K562 (cell line): ENCODE data around the gene ORAI3. TPM values are rescaled to one million over a fixed set of nuclear protein-coding genes. Genes with fewer than 3 reads are reported as not detected.

Experiments
- ATAC-seq: fragments of 200-7000 bp; cut with Tn5 transposase; 3 replicates; pipeline ENCODE4 v1.9.1; 2020; ENCODE audit warnings: moderate library complexity
- BruUV-seq: library from RNA; stranded (reverse); fragments of 400-500 nt; replicated peaks from 2 replicates; lab custom pipeline; 2021; lab: Mats Ljungman, UMichigan
- CTCF ChIA-PET: fragments of 300-600 bp; formaldehyde crosslinking; extraction: SDS; loops from one replicate; lab custom pipeline; 2021; ENCODE audit warnings: low intra/inter-chr PET ratio; lab: Yijun Ruan, JAX
- POLR2A ChIA-PET: fragments of 300-600, 350-650 bp; sonication (Branson Sonifier 250); formaldehyde crosslinking; extraction: SDS; loops from one replicate; lab custom pipeline; 2021; ENCODE audit warnings: antibody characterized with exemption, inconsistent platforms; lab: Yijun Ruan, JAX
- DNase-seq, 4 experiments: peaks; one replicate each; pipeline versions ENCODE4 v3.0.0 to v3.0.0-alpha.2; 2011 to 2018; ENCODE audit warnings: low spot score in 3 of 4, mixed read lengths in 3 of 4; ENCODE audit errors: extremely low read depth in 1 of 4
- FAIRE-seq: peaks from 2 replicates; lab custom pipeline; 2011; peaks lifted over from hg19 to GRCh38; lab: Jason Lieb, UNC
- H2AFZ ChIP-seq: 2 replicates; pipeline ENCODE4 v1.6.0; 2011; ENCODE audit warnings: low read depth, low read length, control low read depth, inconsistent platforms
- H3K27ac ChIP-seq: fragments of 200-600 bp; 3 replicates; pipeline ENCODE4 v1.8.0; 2011; ENCODE audit warnings: low read depth, mild to moderate bottlenecking, control low read depth, inconsistent platforms, low read length, moderate library complexity, mixed read lengths; ENCODE audit errors: extremely low read depth
- H3K27me3 ChIP-seq, 2 experiments: fragments of 300-600 bp in 1 of 2; 2 replicates in 1 of 2; 3 replicates in 1 of 2; pipeline versions ENCODE4 v1.6.0 to v1.8.0; 2011; ENCODE audit warnings: inconsistent platforms in 2 of 2, low read length in 2 of 2, mild to moderate bottlenecking in 1 of 2, mixed read lengths in 1 of 2, moderate library complexity in 1 of 2; ENCODE audit not compliant: control insufficient read depth in 2 of 2, insufficient read depth in 2 of 2
- H3K36me3 ChIP-seq: fragments of 300-600 bp; 3 replicates; pipeline ENCODE4 v1.8.0; 2011; ENCODE audit warnings: mild to moderate bottlenecking, low read length, inconsistent platforms; ENCODE audit not compliant: control insufficient read depth, insufficient read depth
- H3K4me1 ChIP-seq, 2 experiments: fragments of 200-600 bp in 1 of 2; replicated peaks in 1 of 2; 2 replicates in 1 of 2; 3 replicates in 1 of 2; pipeline versions ENCODE4 v1.5.1 to v1.8.0; 2011; ENCODE audit warnings: inconsistent platforms in 2 of 2, low read length in 2 of 2, mild to moderate bottlenecking in 1 of 2, mixed read lengths in 1 of 2, moderate library complexity in 1 of 2; ENCODE audit not compliant: control insufficient read depth in 2 of 2, insufficient read depth in 2 of 2
- H3K4me2 ChIP-seq: 2 replicates; pipeline ENCODE4 v1.6.1; 2011; ENCODE audit warnings: low read length, control low read depth, inconsistent platforms, mixed read lengths; ENCODE audit not compliant: insufficient read depth
- H3K4me3 ChIP-seq: fragments of 200-600 bp; sonication (generic), shearing (Covaris generic); 2 replicates; pipeline ENCODE4 v1.5.1; 2016; ENCODE audit warnings: control low read depth, inconsistent platforms
- H3K79me2 ChIP-seq: fragments of 200-600 bp; 3 replicates; pipeline ENCODE4 v1.8.0; 2011; ENCODE audit warnings: low read length, inconsistent platforms; ENCODE audit not compliant: control insufficient read depth, insufficient read depth
- H3K9ac ChIP-seq, 2 experiments: 2 replicates each; pipeline versions ENCODE4 v1.6.0 to v1.6.1; 2011; ENCODE audit warnings: low read depth in 2 of 2, low read length in 2 of 2, control low read depth in 1 of 2, inconsistent platforms in 1 of 2, mild to moderate bottlenecking in 1 of 2, mixed read lengths in 1 of 2; ENCODE audit not compliant: insufficient read depth in 1 of 2
- H3K9me1 ChIP-seq: one replicate; pipeline ENCODE4 v1.6.0; 2011; ENCODE audit warnings: inconsistent platforms, mild to moderate bottlenecking, low read length, moderate library complexity; ENCODE audit not compliant: control insufficient read depth, insufficient read depth
- H3K9me3 ChIP-seq: replicated peaks from 2 replicates; pipeline ENCODE4 v1.5.1; 2011; ENCODE audit warnings: low read depth, low read length, inconsistent platforms; ENCODE audit not compliant: control insufficient read depth, insufficient read depth
- H4K20me1 ChIP-seq: replicated peaks from 2 replicates; pipeline ENCODE4 v1.6.1; 2011; ENCODE audit warnings: low read length, inconsistent platforms, mixed read lengths; ENCODE audit not compliant: control insufficient read depth, insufficient read depth
- CBX8 ChIP-seq: fragments of 200-600 bp; sonication (generic); IDR thresholded peaks from 2 replicates; pipeline ENCODE4 v1.6.1; 2012; ENCODE audit warnings: borderline replicate concordance, mixed run types, low read depth, mild to moderate bottlenecking, moderate library complexity, mixed read lengths, low read length, control low read depth, inconsistent platforms; ENCODE audit not compliant: poor library complexity, severe bottlenecking; ENCODE audit errors: extremely low read depth
- CC2D1A ChIP-seq: fragments of 450-650 bp; IDR thresholded peaks from 2 replicates; pipeline ENCODE4 v1.6.1; 2017; ENCODE audit warnings: mild to moderate bottlenecking
- FOXA3 ChIP-seq, 2 experiments: fragments of 450-650 bp in 1 of 2; sonication (generic) in 1 of 2; formaldehyde crosslinking; IDR thresholded peaks in 1 of 2; conservative IDR thresholded peaks in 1 of 2; 2 replicates each; pipeline versions ENCODE4 v1.4.0 to v1.8.0; 2020 to 2022; ENCODE audit warnings: mild to moderate bottlenecking in 2 of 2, missing genetic modification reagents in 1 of 2
- HMG20A ChIP-seq: fragments of 450-650 bp; formaldehyde crosslinking; conservative IDR thresholded peaks from 2 replicates; pipeline ENCODE4 v1.4.0; 2020; ENCODE audit warnings: mild to moderate bottlenecking, mixed read lengths
- MYC ChIP-seq, 2 experiments: fragments of 250-450 bp in 1 of 2; sonication (Bioruptor Pico) in 1 of 2; IDR thresholded peaks; 2 replicates each; pipeline versions ENCODE4 v1.5.1 to v1.6.1; 2012 to 2021; ENCODE audit warnings: low read depth in 2 of 2, borderline replicate concordance in 1 of 2, improper control_type of control experiment in 1 of 2, low read length in 1 of 2, mild to moderate bottlenecking in 1 of 2, moderate library complexity in 1 of 2
- PHTF2 ChIP-seq: fragments of 250-450 bp; sonication (Bioruptor Pico); IDR thresholded peaks from 2 replicates; pipeline ENCODE4 v1.5.0; 2021; ENCODE audit warnings: mild to moderate bottlenecking
- POLR2A ChIP-seq: fragments of 450-650 bp; conservative IDR thresholded peaks from 2 replicates; pipeline ENCODE4 v1.6.1; 2016
- POLR2B ChIP-seq: fragments of 450-650 bp; IDR thresholded peaks from 2 replicates; pipeline ENCODE4 v1.6.1; 2018; ENCODE audit warnings: low read depth; ENCODE audit not compliant: partially characterized antibody
- POLR2G ChIP-seq: fragments of 200-400 bp; formaldehyde crosslinking; IDR thresholded peaks from 2 replicates; pipeline ENCODE4 v1.6.1; 2017; ENCODE audit warnings: low read depth, mild to moderate bottlenecking, antibody characterized with exemption, low read length, moderate library complexity
- RBFOX2 ChIP-seq: fragments of 200-400 bp; formaldehyde crosslinking; IDR thresholded peaks from 2 replicates; pipeline ENCODE4 v1.6.1; 2017; ENCODE audit warnings: low read depth, mild to moderate bottlenecking, low read length, moderate library complexity
- SNIP1 ChIP-seq: fragments of 450-650 bp; IDR thresholded peaks from 2 replicates; pipeline ENCODE4 v1.7.1; 2017; ENCODE audit warnings: low read depth, mild to moderate bottlenecking
- TRIM28 ChIP-seq: fragments of 450-650 bp; IDR thresholded peaks from 2 replicates; pipeline ENCODE4 v1.6.1; 2017
- ZNF23 ChIP-seq: fragments of 250-450 bp; sonication (Bioruptor Pico); IDR thresholded peaks from 2 replicates; pipeline ENCODE4 v1.4.0; 2020; ENCODE audit warnings: mild to moderate bottlenecking
- ZNF431 ChIP-seq: sonication (generic); formaldehyde crosslinking; IDR thresholded peaks from 2 replicates; pipeline ENCODE4 v1.8.0; 2022; ENCODE audit warnings: mild to moderate bottlenecking, missing genetic modification reagents
- ZNF785 ChIP-seq: fragments of 250-450 bp; sonication (Bioruptor Pico); IDR thresholded peaks from 2 replicates; pipeline ENCODE4 v1.4.0; 2020; ENCODE audit warnings: mild to moderate bottlenecking
- WGBS: fragments of 100-300 bp; shearing (Covaris generic); methylation state at CpG from one replicate; pipeline ENCODE4 v1.1.6; 2016; ENCODE audit warnings: low coverage, mixed read lengths; ENCODE audit not compliant: insufficient coverage; ENCODE audit errors: missing lambda C conversion rate; 5-methylcytosine and 5-hydroxymethylcytosine counted together
- in situ Hi-C: fragments of 300-500 bp; cut with MboI; formaldehyde crosslinking; loops from 4 replicates; pipeline ENCODE4 v1.15.0; 2018; ENCODE audit warnings: inconsistent platforms, mixed read lengths
- intact Hi-C: fragments of 100-400 bp; cut with micrococcal nuclease; formaldehyde crosslinking; loops from 2 replicates; pipeline ENCODE4 v1.14.2; 2022
- polyA plus RNA-seq, 8 experiments: library from polyadenylated mRNA; depleted of rRNA in 4 of 8; stranded (reverse) in 5 of 8; unstranded in 3 of 8; fragments of >200 nt; fragmentation: Nextera tagmentation in 2 of 8; fragmentation: Illumina TruSeq in 1 of 8; extraction: Ambion mirVana in 2 of 8; extraction: Trizol in 1 of 8; gene quantifications; 2 replicates each; pipeline versions ENCODE4 v1.2.1 to v1.2.3, GENCODE V29; 2011 to 2014; ENCODE audit warnings: inconsistent platforms in 1 of 8, missing spikeins in 1 of 8
- total RNA-seq, 7 experiments: library from RNA; depleted of rRNA in 6 of 7; stranded (reverse); fragments of >200 nt in 6 of 7; fragmentation: Illumina TruSeq in 2 of 7; extraction: Trizol in 2 of 7; gene quantifications; 2 replicates each; pipeline versions ENCODE4 v1.2.1 to v1.2.3, GENCODE V29; 2011 to 2021; ENCODE audit warnings: low replicate concordance in 1 of 7

The ORAI3 gene
- total and polyA plus RNA-seq, 9 of the 15 experiments (the other 6 are each of a cell fraction or from before 2014, with no cell fraction given), result 4.9 to 23.3 (median 14.1) TPM

GRCh38 chr16:30963925-30964511, 15.2 kb downstream of the ORAI3 start:
- Histone ChIP-seq H3K9me3 (no peaks in the 10 kb centered on the region), H2AFZ (no peak overlapping the region), H3K9ac (no peak overlapping the region), H3K27me3 (no peaks in the 10 kb centered on the region), H3K27ac (no peak overlapping the region), H4K20me1 (no peaks in the 10 kb centered on the region), H3K4me1 (peaks cover 2 to 7% of the 10 kb centered on the region in 2 experiments; a peak in 3 of 5 replicates), H3K4me2 (no peak overlapping the region), H3K9me1 (no peaks in the 10 kb centered on the region), H3K4me3 (no peak overlapping the region), H3K36me3 (peaks cover 94% of the 10 kb centered on the region), H3K79me2 (peaks cover 17% of the 10 kb centered on the region)
- in situ Hi-C loops (loop anchor here (25.0 kb wide), 1 partner anchor 898 kb away; the partner anchor contains the start of gene ZNF267), intact Hi-C loops (no loop called here)
- POLR2A ChIA-PET, result interaction anchor here (0.6 to 2.5 kb wide), 9 partner anchors 9 to 544 kb away, joined by 3 to 7 read pairs (median 3); partner anchors contain the start of gene RUSF1
- FAIRE-seq (no peak), ATAC-seq (no peak), DNase-seq (no peak)
- TF ChIP-seq ZNF23 (CRISPR knock-in tag) (no peak), MYC (IDR thresholded peaks at IDR 0.05; ENCODE audit: low read depth, low read length) (no peak), MYC (CRISPR knock-in tag; IDR thresholded peaks at IDR 0.05; ENCODE audit: borderline replicate concordance, low read depth) (no peak), CBX8 (no peak), POLR2B (peak; percentile 38), TRIM28 (no peak), ZNF785 (no peak), FOXA3 (CRISPR knock-in tag; conservative IDR thresholded peaks at IDR 0.05 in 1 of 2, IDR thresholded peaks at IDR 0.05 in 1 of 2) (no peak), RBFOX2 (peak; percentile 29; the same call in 1 of the 2 replicates), PHTF2 (CRISPR knock-in tag) (no peak), POLR2G (peak; percentile 16; the same call in 1 of the 2 replicates), SNIP1 (no peak), HMG20A (CRISPR knock-in tag) (no peak), ZNF431 (CRISPR knock-in tag) (no peak), POLR2A (0 out of 2 replicates have a peak, but pooled peaks have one; percentile 4), CC2D1A (no peak)
- CTCF ChIA-PET, result no interaction called here
- WGBS, result 99% methylated on average over 10 of the region's 18 CpGs
- no TSS peak for BruUV-seq
